DND-41 (cell line): Measurements from ENCODE around the gene CFAP107.

Experiments used
- ATAC-seq: fragments of 200-7000 bp; cut with Tn5 transposase; 3 replicates; pipeline ENCODE4 v1.9.1; 2021; ENCODE audit warnings: low read depth; ENCODE audit not compliant: insufficient read depth
- DNase-seq: peaks from one replicate; pipeline ENCODE4 v3.0.0-alpha.2; 2020
- H2AFZ ChIP-seq: 2 replicates; pipeline ENCODE4 v1.6.0; 2012; ENCODE audit warnings: low read depth, low read length
- H3K27ac ChIP-seq: 2 replicates; pipeline ENCODE4 v1.5.1; 2012; ENCODE audit warnings: low read length, inconsistent platforms
- H3K27me3 ChIP-seq: fragments of 200-600 bp; sonication (generic); 2 replicates; pipeline ENCODE4 v1.6.0; 2012; ENCODE audit warnings: low read length, mild to moderate bottlenecking, inconsistent platforms; ENCODE audit not compliant: insufficient read depth, poor library complexity
- H3K36me3 ChIP-seq: 2 replicates; pipeline ENCODE4 v1.5.1; 2012; ENCODE audit warnings: low read length, inconsistent platforms; ENCODE audit not compliant: insufficient read depth
- H3K4me1 ChIP-seq: 2 replicates; pipeline ENCODE4 v1.5.1; 2012; ENCODE audit warnings: mild to moderate bottlenecking, low read length; ENCODE audit not compliant: insufficient read depth
- H3K4me2 ChIP-seq: 2 replicates; pipeline ENCODE4 v1.6.0; 2012; ENCODE audit warnings: mild to moderate bottlenecking, moderate library complexity, low read length, inconsistent platforms; ENCODE audit not compliant: insufficient read depth
- H3K4me3 ChIP-seq, 2 experiments: fragments of 200-600 bp in 1 of 2; shearing (Covaris generic) in 1 of 2; 2 replicates each; pipeline ENCODE4 v1.5.1; 2012 to 2016; ENCODE audit warnings: inconsistent platforms in 2 of 2, low read length in 2 of 2, mild to moderate bottlenecking in 2 of 2, low read depth in 1 of 2, moderate library complexity in 1 of 2
- H3K79me2 ChIP-seq: 2 replicates; pipeline ENCODE4 v1.6.0; 2012; ENCODE audit warnings: low read length, inconsistent platforms; ENCODE audit not compliant: insufficient read depth
- H3K9ac ChIP-seq: 2 replicates; pipeline ENCODE4 v1.6.0; 2012; ENCODE audit warnings: low read depth, mild to moderate bottlenecking, inconsistent platforms, low read length, moderate library complexity
- H3K9me3 ChIP-seq: 2 replicates; pipeline ENCODE4 v1.5.1; 2012; ENCODE audit warnings: low read length, moderate library complexity, mild to moderate bottlenecking, inconsistent platforms; ENCODE audit not compliant: insufficient read depth, severe bottlenecking
- H4K20me1 ChIP-seq: 2 replicates; pipeline ENCODE4 v1.6.0; 2012; ENCODE audit warnings: low read length; ENCODE audit not compliant: insufficient read depth
- EZH2 ChIP-seq: IDR thresholded peaks from 3 replicates; pipeline ENCODE4 v1.6.1; 2012; ENCODE audit warnings: borderline replicate concordance, low read depth, mild to moderate bottlenecking, moderate library complexity, low read length, inconsistent platforms; ENCODE audit not compliant: severe bottlenecking

The CFAP107 gene

GRCh38 chr1:12811409-12811784 is 65.4 kb downstream of the CFAP107 start:
- H3K79me2 ChIP-seq, result no peaks in the 10 kb centered on the region
- no peak for TF ChIP-seq EZH2
- no peaks in the 10 kb centered on the region for H3K4me1 ChIP-seq
- ATAC-seq (no peak), DNase-seq (no peak)
- peaks cover 4% of the 10 kb centered on the region for H3K27me3 ChIP-seq
- H3K4me2 ChIP-seq, result no peak overlapping the region
- H3K9ac ChIP-seq, result no peak overlapping the region
- no peak overlapping the region for H3K4me3 ChIP-seq
- H3K9me3 ChIP-seq, result no peaks in the 10 kb centered on the region
- no peaks in the 10 kb centered on the region for H3K36me3 ChIP-seq
- no peaks in the 10 kb centered on the region for H4K20me1 ChIP-seq
- no peak overlapping the region for H3K27ac ChIP-seq
- H2AFZ ChIP-seq, result no peak overlapping the region
